COLO668 (cell line): ENCODE measurements around the gene DPM1.

Experiments used
- DNase-seq: peaks from one replicate; lab custom pipeline; 2025; ENCODE audit not compliant: unreplicated experiment; lab: John Stamatoyannopoulos, UW

The DPM1 gene

DNA sequence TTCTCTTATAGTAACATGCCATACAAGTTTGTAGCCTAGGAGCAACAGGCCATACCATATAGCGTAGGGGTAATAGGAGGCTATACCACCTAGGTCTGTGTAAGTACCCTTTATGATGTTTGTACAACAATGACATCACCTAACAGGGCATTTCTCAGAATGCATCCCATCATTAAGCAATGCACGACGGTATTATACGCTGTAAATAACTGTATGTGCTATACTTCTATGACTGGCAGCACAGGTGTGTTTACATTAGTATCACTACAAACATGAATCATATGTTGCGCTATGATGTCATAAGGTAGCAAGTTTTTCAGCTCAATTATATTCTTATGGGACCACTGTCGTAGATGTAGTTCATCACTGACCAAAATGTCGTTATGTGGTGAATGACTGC is 58.1 kb downstream of the DPM1 start:
- DNase-seq = no peak

DNA sequence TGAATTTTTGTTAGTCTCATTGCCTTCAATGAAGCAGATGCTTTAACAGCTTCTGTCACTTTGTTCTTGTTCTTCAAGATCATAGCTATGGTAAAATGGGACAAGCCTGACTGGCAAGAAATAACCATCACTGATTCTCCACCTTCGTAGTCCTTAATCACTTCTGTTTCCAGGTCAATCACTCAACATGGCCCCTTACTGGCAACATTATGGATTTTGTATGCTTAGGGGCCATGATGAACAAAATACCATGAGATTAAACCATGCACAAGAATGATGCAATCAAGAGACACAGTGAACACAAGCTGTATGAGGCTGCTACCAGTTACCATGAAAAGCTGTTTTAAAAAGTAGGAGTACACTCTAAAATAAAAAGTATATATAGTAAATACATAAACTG is 59.9 kb downstream of the DPM1 start:
- no peak for DNase-seq

DNA sequence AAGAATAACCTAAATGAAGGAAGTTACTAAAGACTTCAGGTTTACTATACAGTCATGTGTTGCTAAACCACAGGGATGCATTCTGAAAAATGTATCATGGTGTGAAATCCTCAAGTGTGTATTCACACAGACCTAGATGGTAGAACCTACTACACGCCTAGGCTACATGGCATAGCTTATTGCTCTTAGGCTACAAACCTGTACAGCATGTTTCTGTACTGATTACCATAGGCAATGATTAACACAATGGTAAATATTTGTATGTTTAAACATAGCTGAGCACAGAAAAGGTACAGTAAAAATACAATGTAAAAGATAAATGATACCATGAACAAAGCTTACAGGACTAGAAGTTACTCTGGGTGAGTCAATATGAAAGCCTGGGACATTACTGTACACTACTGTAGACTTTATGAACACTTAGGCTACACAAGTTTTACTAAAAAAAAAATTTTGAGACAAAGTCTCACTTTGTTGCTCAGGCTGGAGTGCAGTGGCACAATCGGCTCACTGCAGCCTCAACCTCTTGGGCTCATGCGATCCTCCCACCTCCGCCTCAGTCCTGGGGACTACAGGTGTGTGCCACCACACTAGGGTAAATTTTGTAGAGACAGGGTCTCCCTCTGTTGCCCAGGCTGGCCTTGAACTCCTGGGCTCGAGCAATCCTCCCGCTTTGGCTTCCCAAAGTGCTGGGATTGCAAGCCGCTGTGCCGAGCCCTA is 63.1 kb downstream of the DPM1 start:
- no peak for DNase-seq

DNA sequence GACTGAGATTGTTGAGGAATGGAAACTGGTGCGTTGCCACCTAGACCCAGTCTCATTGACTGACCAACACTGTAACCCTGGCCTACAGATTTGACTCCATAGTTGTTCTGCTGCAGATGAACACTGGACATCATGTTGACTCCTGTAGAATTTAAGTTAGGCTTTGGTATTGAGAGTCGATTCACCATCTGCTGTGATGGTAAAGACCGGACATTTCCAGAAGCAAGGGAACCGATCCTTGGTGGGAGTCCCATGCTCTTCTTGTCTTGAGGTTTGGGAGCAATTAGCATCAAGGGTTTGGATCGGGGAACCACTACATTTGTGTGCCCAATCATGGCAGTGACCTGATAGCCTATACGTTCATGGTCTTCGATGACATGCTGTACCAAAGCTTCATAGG is 64.7 kb downstream of the DPM1 start:
- no peak for DNase-seq

DNA sequence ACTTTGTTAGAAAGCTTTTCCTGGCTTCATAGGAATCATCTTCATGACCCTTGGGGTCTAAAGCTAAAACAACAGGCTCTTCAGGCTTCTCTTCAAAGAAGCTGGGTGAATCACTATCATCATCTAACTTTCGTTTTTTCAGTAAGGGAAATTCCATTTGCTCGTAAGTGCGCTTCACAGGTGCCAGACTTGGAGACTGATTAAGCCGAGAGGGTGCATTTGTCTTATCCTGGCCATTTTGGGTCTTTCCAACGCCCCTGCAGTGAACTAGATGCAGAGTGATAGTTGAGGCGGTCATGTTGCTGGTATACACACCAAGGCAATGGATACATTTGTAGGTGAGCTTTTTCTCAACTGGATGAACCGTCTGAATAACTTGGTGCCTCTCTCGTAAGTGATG is 65.9 kb downstream of the DPM1 start:
- no peak for DNase-seq

DNA sequence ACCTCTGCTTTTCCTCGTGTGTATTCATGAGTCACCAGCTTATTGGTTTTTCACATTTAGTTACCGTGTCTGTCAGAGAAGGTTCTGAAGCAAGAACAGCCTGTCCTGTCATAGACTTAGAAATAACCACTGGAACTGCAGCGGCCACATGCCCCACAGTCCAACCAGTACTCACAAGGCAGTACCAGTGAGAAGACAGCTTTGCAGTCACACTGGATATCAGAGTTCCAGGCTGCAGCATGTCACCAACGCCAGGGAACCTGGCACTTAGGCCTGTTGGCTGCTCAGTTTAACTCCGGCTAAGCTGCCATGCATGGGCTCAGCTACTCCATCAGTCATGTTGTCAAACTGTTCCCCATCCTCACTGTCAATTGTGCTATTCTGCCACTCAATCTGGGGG is 67.2 kb downstream of the DPM1 start:
- no peak for DNase-seq

DNA sequence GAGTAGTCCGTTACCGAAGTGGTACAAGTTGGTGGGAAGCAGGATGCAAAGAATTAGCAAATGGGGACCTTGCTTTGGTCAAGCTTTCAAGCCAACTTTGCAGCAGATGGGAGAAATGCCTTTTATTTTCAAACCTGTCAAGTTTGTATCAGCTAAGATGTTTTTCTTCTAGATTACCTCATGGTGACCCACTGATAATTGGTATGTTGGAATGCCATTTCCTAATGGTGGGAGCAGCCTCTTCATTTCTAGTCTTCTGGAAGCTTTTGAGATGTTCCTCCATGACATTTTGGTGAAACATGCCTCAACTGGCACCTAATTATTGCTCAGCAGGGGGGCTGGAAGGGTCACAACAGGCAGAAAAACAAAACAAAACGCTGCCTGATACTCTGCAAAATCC is 70.8 kb downstream of the DPM1 start:
- no peak for DNase-seq

DNA sequence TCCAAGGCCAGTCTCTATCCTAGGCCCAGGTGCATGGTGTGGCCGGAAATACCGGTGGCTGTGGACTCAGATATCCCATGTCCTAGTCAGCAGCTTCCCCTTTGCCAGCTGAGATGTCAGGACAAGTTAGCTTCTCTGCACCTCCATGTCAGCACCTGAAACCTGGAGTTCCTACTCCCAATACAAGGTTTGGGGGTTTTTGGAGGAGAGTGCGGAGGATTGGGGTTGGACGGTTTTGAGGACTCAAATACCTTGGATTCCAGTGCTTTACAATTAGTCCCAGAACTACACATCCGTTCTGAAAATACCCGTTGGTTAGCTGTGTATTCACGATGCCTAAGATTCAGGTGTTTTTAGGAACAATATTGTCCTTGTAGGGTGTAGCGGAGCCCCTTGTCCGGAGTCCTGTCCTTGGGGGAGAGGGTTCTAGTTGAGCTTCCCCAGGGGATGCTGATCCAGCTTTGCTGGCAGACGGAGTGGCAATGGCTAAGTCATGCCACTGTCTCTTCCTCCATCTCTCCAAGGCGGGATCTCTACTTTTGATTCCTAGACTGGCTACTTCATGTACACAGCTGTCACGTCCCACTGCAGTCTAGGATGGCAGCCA is 72.0 kb downstream of the DPM1 start:
- no peak for DNase-seq

DNA sequence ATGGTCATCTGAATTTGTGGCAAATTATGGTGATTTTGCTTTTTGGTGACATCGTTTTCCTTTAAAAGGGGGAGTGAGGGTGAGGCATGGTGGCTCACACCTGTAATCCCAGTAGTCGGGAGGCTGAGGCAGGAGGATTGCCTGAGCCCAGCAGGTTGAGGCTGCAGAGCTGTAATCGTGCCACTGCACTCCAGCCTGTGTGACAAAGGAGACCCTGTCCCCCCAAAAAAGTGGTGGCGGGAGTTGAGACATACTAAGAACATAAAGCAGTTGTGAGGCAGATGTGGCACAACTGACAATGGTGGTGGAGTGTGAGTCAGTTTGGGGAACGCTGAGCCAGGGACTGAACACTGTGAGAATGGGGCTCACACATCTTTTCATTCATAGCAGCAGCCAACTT is 72.6 kb downstream of the DPM1 start:
- no peak for DNase-seq

DNA sequence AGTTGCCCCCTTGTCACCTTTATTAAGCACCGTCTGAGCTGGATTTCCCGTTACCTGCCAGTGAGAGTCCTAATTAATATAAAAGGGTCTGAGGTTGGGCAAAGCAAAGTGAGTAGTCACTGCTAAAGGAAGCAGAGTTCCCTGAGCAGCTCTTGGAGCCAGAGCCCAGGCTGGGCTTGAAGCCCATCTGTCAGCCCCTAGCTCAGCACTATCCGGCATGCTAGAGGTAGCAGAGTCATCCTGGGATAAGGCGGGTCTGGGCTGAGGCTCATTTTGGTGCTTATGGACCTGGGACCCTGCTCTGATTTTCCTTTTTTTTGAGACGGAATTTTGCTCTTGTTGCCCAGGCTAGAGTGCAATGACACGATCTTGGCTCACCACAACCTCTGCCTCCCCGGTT is 73.3 kb downstream of the DPM1 start:
- no peak for DNase-seq
